Measurements from ENCODE around the gene ATF7IP.

DNA sequence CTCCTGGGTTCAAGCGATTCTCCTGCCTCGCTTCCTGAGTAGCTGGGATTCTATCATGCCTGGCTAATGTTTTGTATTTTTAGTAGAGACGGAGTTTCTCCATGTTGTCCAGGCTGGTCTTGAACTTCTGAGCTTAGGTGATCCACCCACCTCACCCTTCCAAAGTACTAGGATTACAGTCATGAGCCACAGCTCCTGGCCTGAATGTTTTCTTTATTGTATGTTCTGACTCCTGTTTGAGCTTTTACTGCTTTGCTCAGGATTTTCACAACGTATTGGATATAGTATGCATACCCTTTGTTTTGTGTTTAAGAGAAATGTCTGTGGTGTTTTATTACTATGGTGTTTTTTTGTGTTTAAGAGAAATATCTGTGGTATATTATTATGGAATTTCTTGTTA lies 37.2 kb downstream of the ATF7IP start:
- TF ChIP-seq, protein P1, sequence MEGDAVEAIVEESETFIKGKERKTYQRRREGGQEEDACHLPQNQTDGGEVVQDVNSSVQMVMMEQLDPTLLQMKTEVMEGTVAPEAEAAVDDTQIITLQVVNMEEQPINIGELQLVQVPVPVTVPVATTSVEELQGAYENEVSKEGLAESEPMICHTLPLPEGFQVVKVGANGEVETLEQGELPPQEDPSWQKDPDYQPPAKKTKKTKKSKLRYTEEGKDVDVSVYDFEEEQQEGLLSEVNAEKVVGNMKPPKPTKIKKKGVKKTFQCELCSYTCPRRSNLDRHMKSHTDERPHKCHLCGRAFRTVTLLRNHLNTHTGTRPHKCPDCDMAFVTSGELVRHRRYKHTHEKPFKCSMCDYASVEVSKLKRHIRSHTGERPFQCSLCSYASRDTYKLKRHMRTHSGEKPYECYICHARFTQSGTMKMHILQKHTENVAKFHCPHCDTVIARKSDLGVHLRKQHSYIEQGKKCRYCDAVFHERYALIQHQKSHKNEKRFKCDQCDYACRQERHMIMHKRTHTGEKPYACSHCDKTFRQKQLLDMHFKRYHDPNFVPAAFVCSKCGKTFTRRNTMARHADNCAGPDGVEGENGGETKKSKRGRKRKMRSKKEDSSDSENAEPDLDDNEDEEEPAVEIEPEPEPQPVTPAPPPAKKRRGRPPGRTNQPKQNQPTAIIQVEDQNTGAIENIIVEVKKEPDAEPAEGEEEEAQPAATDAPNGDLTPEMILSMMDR (IDR thresholded peaks at IDR 0.05): no peak
- TF ChIP-seq POLR2A (IDR thresholded peaks at IDR 0.05): no peak
- no peak for TF ChIP-seq POLR2AphosphoS5 (IDR thresholded peaks at IDR 0.05; ENCODE audit: insufficient read depth in 1 of 2, low read depth in 1 of 2)

Data from vagina (tissue), 2 donors.